GM12878 (cell line): ENCODE data around the gene PLEKHA7. TPM values are rescaled to one million over a fixed set of nuclear protein-coding genes. Genes with fewer than 3 reads are reported as not detected.

Source experiments
- ATAC-seq: fragments of 200-7000 bp; cut with Tn5 transposase; 3 replicates; pipeline ENCODE4 v1.9.1; 2020; ENCODE audit warnings: mild to moderate bottlenecking, moderate library complexity
- BruUV-seq: library from RNA; stranded (reverse); fragments of 400-500 nt; replicated peaks from 2 replicates; lab custom pipeline; 2021; lab: Mats Ljungman, UMichigan
- CTCF ChIA-PET: fragments of 300-600 bp; sonication (Branson Sonifier 250); formaldehyde crosslinking; extraction: SDS; loops from one replicate; lab custom pipeline; 2021; ENCODE audit warnings: inconsistent platforms; lab: Yijun Ruan, JAX
- POLR2A ChIA-PET: fragments of 350-600 bp; formaldehyde crosslinking; extraction: SDS; loops from one replicate; lab custom pipeline; 2021; ENCODE audit warnings: inconsistent platforms; lab: Charles Lee
- RAD21 ChIA-PET: fragments of 300-600 bp; sonication (Branson Sonifier 250); formaldehyde crosslinking; loops from one replicate; lab custom pipeline; 2023; ENCODE audit warnings: antibody characterized with exemption; ENCODE audit not compliant: unreplicated experiment; lab: Charles Lee
- SMC1A ChIA-PET: fragments of 300-600 bp; sonication (Branson Sonifier 250); formaldehyde crosslinking; loops from one replicate; lab custom pipeline; 2023; ENCODE audit not compliant: unreplicated experiment, uncharacterized antibody; lab: Charles Lee
- DNase-seq: peaks from one replicate; pipeline ENCODE4 v3.0.0-alpha.2; 2011; ENCODE audit warnings: low read depth, low spot score
- FAIRE-seq: peaks from 3 replicates; lab custom pipeline; 2011; peaks lifted over from hg19 to GRCh38; lab: Jason Lieb, UNC
- H2AFZ ChIP-seq: 2 replicates; pipeline ENCODE4 v1.6.0; 2011; ENCODE audit warnings: low read depth, low read length, control low read depth; ENCODE audit not compliant: control insufficient read depth
- H3K27ac ChIP-seq: 2 replicates; pipeline ENCODE4 v1.5.1; 2011; ENCODE audit warnings: control low read depth; ENCODE audit not compliant: control insufficient read depth, insufficient read depth
- H3K27me3 ChIP-seq, 2 experiments: replicated peaks in 1 of 2; 2 replicates each; pipeline versions ENCODE4 v1.6.0 to v1.6.1; 2011; ENCODE audit warnings: low read length in 1 of 2; ENCODE audit not compliant: control insufficient read depth in 2 of 2, insufficient read depth in 2 of 2
- H3K36me3 ChIP-seq, 2 experiments: 2 replicates each; pipeline ENCODE4 v1.5.1; 2011; ENCODE audit warnings: low read length in 1 of 2; ENCODE audit not compliant: control insufficient read depth in 2 of 2, insufficient read depth in 2 of 2
- H3K4me1 ChIP-seq: 2 replicates; pipeline ENCODE4 v1.6.1; 2011; ENCODE audit warnings: mild to moderate bottlenecking, low read length, moderate library complexity, mixed read lengths; ENCODE audit not compliant: control insufficient read depth, insufficient read depth
- H3K4me2 ChIP-seq: 2 replicates; pipeline ENCODE4 v1.6.0; 2011; ENCODE audit warnings: control low read depth; ENCODE audit not compliant: control insufficient read depth, insufficient read depth
- H3K4me3 ChIP-seq: fragments of 200-600 bp; sonication (generic); 2 replicates; pipeline ENCODE4 v1.5.1; 2016
- H3K79me2 ChIP-seq: 2 replicates; pipeline ENCODE4 v1.6.0; 2011; ENCODE audit warnings: low read length; ENCODE audit not compliant: control insufficient read depth, insufficient read depth
- H3K9ac ChIP-seq: 2 replicates; pipeline ENCODE4 v1.8.0; 2011; ENCODE audit warnings: low read length, control low read depth, mixed read lengths; ENCODE audit not compliant: control insufficient read depth, insufficient read depth
- H3K9me3 ChIP-seq: replicated peaks from 3 replicates; pipeline ENCODE4 v1.5.1; 2011; ENCODE audit warnings: mild to moderate bottlenecking, low read length; ENCODE audit not compliant: control insufficient read depth, insufficient read depth
- H4K20me1 ChIP-seq: 2 replicates; pipeline ENCODE4 v1.6.0; 2011; ENCODE audit not compliant: control insufficient read depth, insufficient read depth
- ASH2L ChIP-seq: fragments of 300-600, 200-600 bp; sonication (generic); IDR thresholded peaks from 2 replicates; pipeline ENCODE4 v1.6.1; 2017; ENCODE audit warnings: low read depth, mild to moderate bottlenecking, borderline replicate concordance
- BHLHE40 ChIP-seq, 2 experiments: fragments of 450-650 bp in 1 of 2; IDR thresholded peaks; 2 replicates each; pipeline ENCODE4 v1.6.1; 2011 to 2017; ENCODE audit warnings: low read depth in 2 of 2, borderline replicate concordance in 1 of 2, improper control_type of control experiment in 1 of 2, low read length in 1 of 2, mild to moderate bottlenecking in 1 of 2
- EED ChIP-seq: sonication (generic); IDR thresholded peaks from 2 replicates; pipeline ENCODE4 v1.6.1; 2016; ENCODE audit warnings: antibody characterized with exemption, low read depth
- PML ChIP-seq: IDR thresholded peaks from 2 replicates; pipeline ENCODE4 v1.6.1; 2012; ENCODE audit warnings: low read length, inconsistent platforms
- RBBP5 ChIP-seq: fragments of 200-600 bp; sonication (generic); conservative IDR thresholded peaks from 2 replicates; pipeline ENCODE4 v1.6.1; 2016
- RELA ChIP-seq: fragments of 450-650 bp; IDR thresholded peaks from 2 replicates; pipeline ENCODE4 v1.8.0; 2014; ENCODE audit warnings: borderline replicate concordance; ENCODE audit not compliant: partially characterized antibody
- SMAD5 ChIP-seq: IDR thresholded peaks from 2 replicates; pipeline ENCODE4 v1.6.1; 2016; ENCODE audit warnings: antibody characterized with exemption, low read depth
- SPI1 ChIP-seq: IDR thresholded peaks from 2 replicates; pipeline ENCODE4 v1.6.1; 2011; ENCODE audit warnings: low read depth, mild to moderate bottlenecking, low read length, moderate library complexity, borderline replicate concordance; ENCODE audit not compliant: insufficient read depth
- SRF ChIP-seq, 2 experiments: IDR thresholded peaks; 2 replicates each; pipeline ENCODE4 v1.6.1; 2011; ENCODE audit warnings: low read depth in 2 of 2, low read length in 2 of 2, mild to moderate bottlenecking in 1 of 2, moderate library complexity in 1 of 2
- SUZ12 ChIP-seq: fragments of 200-600 bp; sonication (generic); IDR thresholded peaks from one replicate; pipeline ENCODE4 v1.6.1; 2018; ENCODE audit warnings: antibody characterized with exemption, mild to moderate bottlenecking; ENCODE audit not compliant: unreplicated experiment
- WGBS: methylation state at CpG from one replicate; pipeline ENCODE4 v1.1.6; 2016; ENCODE audit warnings: low lambda C conversion rate; ENCODE audit not compliant: insufficient replicate concordance, insufficient coverage; ENCODE audit errors: missing lambda C conversion rate; 5-methylcytosine and 5-hydroxymethylcytosine counted together
- in situ Hi-C: fragments of 300-500 bp; cut with MboI; formaldehyde crosslinking; loops from 9 replicates; pipeline ENCODE4 v1.14.3; 2018; ENCODE audit warnings: mixed read lengths
- intact Hi-C: fragments of 100-400 bp; cut with micrococcal nuclease; formaldehyde crosslinking; loops from one replicate; pipeline ENCODE4 v1.14.2; 2022; ENCODE audit not compliant: unreplicated experiment
- polyA plus RNA-seq, 11 experiments: library from polyadenylated mRNA; depleted of rRNA in 4 of 11; unstranded in 6 of 11; stranded (reverse) in 5 of 11; fragments of >200 nt; fragmentation: Nextera tagmentation in 4 of 11; fragmentation: Illumina TruSeq in 1 of 11; extraction: Ambion mirVana in 4 of 11; extraction: Trizol in 1 of 11; gene quantifications; 1 replicate in 1 of 11; 2 replicates in 10 of 11; pipeline versions ENCODE4 v1.2.1 to v1.2.3, GENCODE V29; 2011 to 2016; ENCODE audit warnings: inconsistent platforms in 2 of 11, missing spikeins in 2 of 11, low read depth in 1 of 11
- total RNA-seq, 4 experiments: library from RNA; depleted of rRNA in 3 of 4; stranded (reverse); fragments of >200 nt in 3 of 4; fragmentation: Illumina TruSeq in 1 of 4; extraction: Trizol in 1 of 4; gene quantifications; 2 replicates each; pipeline versions ENCODE4 v1.2.1 to v1.2.3, GENCODE V29; 2013 to 2021
- TF ChIP-seq, protein P1 (sequence below): IDR thresholded peaks from 2 replicates; pipeline ENCODE4 v1.6.1; 2012; ENCODE audit warnings: low read depth, low read length, improper control_type of control experiment
- TF ChIP-seq, protein P2 (sequence below): IDR thresholded peaks from 2 replicates; pipeline ENCODE4 v1.6.1; 2011; ENCODE audit warnings: low read depth, low read length, improper control_type of control experiment, borderline replicate concordance

PLEKHA7 gene
- total and polyA plus RNA-seq, 10 of the 15 experiments (the other 5 are each of a cell fraction or from before 2014, with no cell fraction given), result 0.45 to 5.3 (median 2.1) TPM

DNA sequence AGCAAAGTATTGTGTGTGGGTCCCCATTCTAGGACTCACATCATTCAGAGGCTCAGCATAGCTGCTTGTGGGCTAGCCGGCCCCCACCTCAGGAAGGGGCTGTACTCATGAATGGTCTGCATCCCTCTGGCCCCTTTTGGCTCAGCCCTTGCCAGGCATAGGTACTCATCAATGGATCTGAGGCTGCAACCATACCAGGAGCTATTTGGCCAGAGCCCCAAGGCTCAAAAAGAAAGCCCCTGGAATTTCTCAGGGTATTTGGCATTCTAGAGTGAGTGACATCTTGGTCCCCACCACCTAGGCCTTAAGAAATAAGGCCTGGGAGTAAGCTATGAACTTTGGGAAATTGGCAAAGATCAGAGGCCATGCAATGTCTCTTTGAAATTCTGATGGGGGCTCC, 38.3 kb downstream of the PLEKHA7 start:
- Histone ChIP-seq H3K36me3 (no peaks in the 10 kb centered on the region), H3K9me3 (no peaks in the 10 kb centered on the region), H3K4me1 (no peaks in the 10 kb centered on the region), H3K4me3 (no peak overlapping the region), H2AFZ (no peak overlapping the region; the same call in 1 of the 2 replicates), H3K27ac (no peak overlapping the region), H3K9ac (no peak overlapping the region), H4K20me1 (no peaks in the 10 kb centered on the region), H3K27me3 (no peaks in the 10 kb centered on the region), H3K4me2 (no peak overlapping the region), H3K79me2 (no peaks in the 10 kb centered on the region)
- ChIA-PET SMC1A (interaction anchor here (1.1 to 2.0 kb wide), 10 partner anchors 9 to 87 kb away, joined by 3 to 8 read pairs (median 4); no protein-coding TSS in a partner anchor), RAD21 (interaction anchor here (0.6 to 1.3 kb wide), 4 partner anchors 15 to 28 kb away, joined by 3 read pairs; no protein-coding TSS in a partner anchor), CTCF (interaction anchor here (0.7 to 1.5 kb wide), 5 partner anchors 20 to 216 kb away, joined by 3 to 4 read pairs (median 3); no protein-coding TSS in a partner anchor), POLR2A (interaction anchor here (0.6 kb wide), 1 partner anchor 95 kb away, joined by 5 read pairs; no protein-coding TSS in a partner anchor)
- intact Hi-C loops (no loop called here), in situ Hi-C loops (no loop called here)
- FAIRE-seq, result no peak
- WGBS, result 0% methylated on average over 1 of the region's 1 CpG
- no peak for DNase-seq
- no peak for TF ChIP-seq PML
- no peak for TF ChIP-seq SRF (IDR thresholded peaks at IDR 0.05; ENCODE audit: low read depth in 2 of 2, low read length in 2 of 2)
- TF ChIP-seq BHLHE40 (IDR thresholded peaks at IDR 0.05; ENCODE audit: borderline replicate concordance in 1 of 2, low read depth in 2 of 2, low read length in 1 of 2), result no peak
- TF ChIP-seq, protein P1, sequence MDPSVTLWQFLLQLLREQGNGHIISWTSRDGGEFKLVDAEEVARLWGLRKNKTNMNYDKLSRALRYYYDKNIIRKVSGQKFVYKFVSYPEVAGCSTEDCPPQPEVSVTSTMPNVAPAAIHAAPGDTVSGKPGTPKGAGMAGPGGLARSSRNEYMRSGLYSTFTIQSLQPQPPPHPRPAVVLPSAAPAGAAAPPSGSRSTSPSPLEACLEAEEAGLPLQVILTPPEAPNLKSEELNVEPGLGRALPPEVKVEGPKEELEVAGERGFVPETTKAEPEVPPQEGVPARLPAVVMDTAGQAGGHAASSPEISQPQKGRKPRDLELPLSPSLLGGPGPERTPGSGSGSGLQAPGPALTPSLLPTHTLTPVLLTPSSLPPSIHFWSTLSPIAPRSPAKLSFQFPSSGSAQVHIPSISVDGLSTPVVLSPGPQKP, result no peak
- TF ChIP-seq, protein P2, sequence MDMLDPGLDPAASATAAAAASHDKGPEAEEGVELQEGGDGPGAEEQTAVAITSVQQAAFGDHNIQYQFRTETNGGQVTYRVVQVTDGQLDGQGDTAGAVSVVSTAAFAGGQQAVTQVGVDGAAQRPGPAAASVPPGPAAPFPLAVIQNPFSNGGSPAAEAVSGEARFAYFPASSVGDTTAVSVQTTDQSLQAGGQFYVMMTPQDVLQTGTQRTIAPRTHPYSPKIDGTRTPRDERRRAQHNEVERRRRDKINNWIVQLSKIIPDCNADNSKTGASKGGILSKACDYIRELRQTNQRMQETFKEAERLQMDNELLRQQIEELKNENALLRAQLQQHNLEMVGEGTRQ, result no peak
- TF ChIP-seq SUZ12, result no peak
- TF ChIP-seq SMAD5, result no peak
- no peak for TF ChIP-seq SPI1
- no peak for TF ChIP-seq RELA
- no peak for TF ChIP-seq RBBP5
- no peak for TF ChIP-seq ASH2L
- no peak for TF ChIP-seq EED
- no TSS peak for BruUV-seq
- ATAC-seq, result no peak
